Gastrocnemius medialis (tissue), 4 donors: ENCODE data around the gene MYLIP. TPM values are rescaled to one million over a fixed set of nuclear protein-coding genes. Genes with fewer than 3 reads are reported as not detected.

Experiments used
- ATAC-seq, 2 donors: fragments of 150-250 bp; one replicate each; pipeline ENCODE4 v1.9.1; 2016
- DNase-seq, 2 donors: peaks; one replicate each; pipeline ENCODE4 v3.0.0-alpha.2; 2019
- H3K27ac ChIP-seq, 4 donors: fragments of 200-600 bp; sonication (generic); 1 replicate in 1 of 4; 2 replicates in 3 of 4; pipeline ENCODE4 v1.5.1; 2016 to 2018; ENCODE audit warnings: mild to moderate bottlenecking in 2 of 4, moderate library complexity in 1 of 4
- H3K27me3 ChIP-seq, 3 donors: fragments of 200-600 bp; sonication (generic) in 2 of 3; 1 replicate in 1 of 3; 2 replicates in 2 of 3; pipeline versions ENCODE4 v1.5.1 to v1.6.0; 2016 to 2019; ENCODE audit warnings: mild to moderate bottlenecking in 1 of 3, moderate library complexity in 1 of 3
- H3K36me3 ChIP-seq, 2 donors: fragments of 200-600 bp; sonication (generic) in 1 of 2; one replicate each; pipeline ENCODE4 v1.5.1; 2017 to 2018
- H3K4me1 ChIP-seq, 2 donors: fragments of 200-600 bp; sonication (generic) in 1 of 2; one replicate each; pipeline ENCODE4 v1.5.1; 2016 to 2017; ENCODE audit warnings: mild to moderate bottlenecking in 2 of 2
- H3K4me3 ChIP-seq, 4 donors: fragments of 200-600 bp; sonication (generic) in 3 of 4; 1 replicate in 1 of 4; 2 replicates in 3 of 4; pipeline ENCODE4 v1.5.1; 2016 to 2019; ENCODE audit warnings: mild to moderate bottlenecking in 2 of 4
- H3K9me3 ChIP-seq, 3 donors: fragments of 200-600 bp; sonication (generic) in 2 of 3; 1 replicate in 1 of 3; 2 replicates in 2 of 3; pipeline ENCODE4 v1.5.1; 2016 to 2019
- CTCF ChIP-seq, 5 experiments: fragments of 450-650 bp in 3 of 5; fragments of 200-600 bp in 2 of 5; sonication (generic) in 2 of 5; IDR thresholded peaks in 4 of 5; conservative IDR thresholded peaks in 1 of 5; 1 replicate in 4 of 5; 2 replicates in 1 of 5; pipeline ENCODE4 v1.5.1; 2016 to 2019; ENCODE audit warnings: antibody characterized with exemption in 5 of 5, mild to moderate bottlenecking in 3 of 5, moderate library complexity in 3 of 5
- POLR2A ChIP-seq, 2 donors: fragments of 450-650 bp; IDR thresholded peaks; one replicate each; pipeline ENCODE4 v1.6.1; 2017; ENCODE audit warnings: antibody characterized with exemption in 2 of 2, mild to moderate bottlenecking in 2 of 2, moderate library complexity in 2 of 2
- in situ Hi-C, 4 donors: fragments of 200-750 bp; cut with MboI; loops; one replicate each; pipeline versions ENCODE4 v1.15.0 to v1.8.0; 2017; ENCODE audit warnings: low sequenced_read_pairs in 4 of 4
- intact Hi-C: fragments of 100-400 bp; cut with DNase I; formaldehyde crosslinking; loops from one replicate; pipeline ENCODE4 v1.15.1; 2023; ENCODE audit warnings: low total_unique reads
- total RNA-seq, 4 donors: library from RNA; depleted of rRNA; stranded (reverse); fragments of >200 nt; gene quantifications; one replicate each; pipeline versions ENCODE4 v1.1.0 to v1.2.3, GENCODE V29; 2016

Gene MYLIP
- total RNA-seq, 4 donors from 2014 or later = 8.9 to 28.6 (median 18.3) TPM

GRCh38 chr6:16108921-16109658 lies 19.8 kb upstream of the MYLIP start:
- ATAC-seq (peak; percentile 18 to 47), DNase-seq (no peak)
- intact Hi-C loops = loop anchor here (2.0 to 5.0 kb wide), 2 partner anchors 20 to 317 kb away; partner anchors contain the start of gene MYLIP
- Histone ChIP-seq H3K36me3 (no peaks in the 10 kb centered on the region), H3K27me3 (no peaks in the 10 kb centered on the region), H3K4me1 (peaks cover 56% of the 10 kb centered on the region in 2 donors), H3K9me3 (no peaks in the 10 kb centered on the region), H3K27ac (peak overlapping the region; percentile 71 to 85 (median 82)), H3K4me3 (no peak overlapping the region)
- TF ChIP-seq POLR2A (IDR thresholded peaks at IDR 0.05) (no peak), CTCF (IDR thresholded peaks at IDR 0.05 in 4 of 5, conservative IDR thresholded peaks at IDR 0.05 in 1 of 5) (no peak)
- in situ Hi-C loops = no loop called here

GRCh38 chr6:16109659-16110305 lies 19.1 kb upstream of the MYLIP start:
- H3K27ac ChIP-seq = peak overlapping the region; percentile 71 to 85 (median 82)
- TF ChIP-seq POLR2A (IDR thresholded peaks at IDR 0.05) (no peak), CTCF (IDR thresholded peaks at IDR 0.05 in 4 of 5, conservative IDR thresholded peaks at IDR 0.05 in 1 of 5) (no peak)
- no peaks in the 10 kb centered on the region for H3K9me3 ChIP-seq
- H3K36me3 ChIP-seq = no peaks in the 10 kb centered on the region
- H3K27me3 ChIP-seq = no peaks in the 10 kb centered on the region
- DNase-seq = peak; percentile 56 to 74
- in situ Hi-C loops (no loop called here), intact Hi-C loops (loop anchor here (2.0 to 5.0 kb wide), 2 partner anchors 19 to 317 kb away; partner anchors contain the start of gene MYLIP)
- H3K4me1 ChIP-seq = peaks cover 49 to 50% of the 10 kb centered on the region in 2 donors
- peak; percentile 57 to 76 for ATAC-seq
- H3K4me3 ChIP-seq = no peak overlapping the region

- no peaks in the 10 kb centered on the region for H3K27me3 ChIP-seq
- no peak overlapping the region for H3K27ac ChIP-seq
- intact Hi-C loops = no loop called here
- H3K9me3 ChIP-seq = no peaks in the 10 kb centered on the region
- TF ChIP-seq POLR2A (IDR thresholded peaks at IDR 0.05) = no peak
- TF ChIP-seq CTCF (IDR thresholded peaks at IDR 0.05 in 4 of 5, conservative IDR thresholded peaks at IDR 0.05 in 1 of 5) = no peak
- no peaks in the 10 kb centered on the region for H3K4me1 ChIP-seq
- in situ Hi-C loops = no loop called here
- no peaks in the 10 kb centered on the region for H3K36me3 ChIP-seq
- no peak for DNase-seq
- no peak for ATAC-seq
- no peak overlapping the region for H3K4me3 ChIP-seq
Observed at GRCh38 chr6:16118825-16119224, 10.1 kb upstream of the MYLIP start.

GRCh38 chr6:16121339-16121738 lies 7.5 kb upstream of the MYLIP start:
- H3K27me3 ChIP-seq = no peaks in the 10 kb centered on the region
- DNase-seq (no peak), ATAC-seq (no peak)
- in situ Hi-C loops = no loop called here
- H3K4me3 ChIP-seq = no peak overlapping the region
- no peak for TF ChIP-seq CTCF (IDR thresholded peaks at IDR 0.05 in 4 of 5, conservative IDR thresholded peaks at IDR 0.05 in 1 of 5)
- no peak for TF ChIP-seq POLR2A (IDR thresholded peaks at IDR 0.05)
- no peaks in the 10 kb centered on the region for H3K36me3 ChIP-seq
- H3K27ac ChIP-seq = no peak overlapping the region
- peaks cover 11 to 12% of the 10 kb centered on the region in 2 donors for H3K4me1 ChIP-seq
- intact Hi-C loops = no loop called here
- H3K9me3 ChIP-seq = no peaks in the 10 kb centered on the region
